ENCODE data around the gene RYR1. TPM values are rescaled to one million over a fixed set of nuclear protein-coding genes. Genes with fewer than 3 reads are reported as not detected.
"Not testable (repeated sequence)": the region's sequence is repeated elsewhere in the genome, so short reads cannot be mapped to it uniquely, and the experiment has no call there.

The RYR1 gene
- total RNA-seq, 2 experiments from 2014 or later: 0.95 to 1.4 TPM

- POLR2A ChIA-PET: no interaction called here
- CTCF ChIA-PET: interaction anchor here (0.6 to 3.0 kb wide), 4 partner anchors 91 to 141 kb away, joined by 3 to 21 read pairs (median 4); partner anchors contain the start of gene FAM98C
Observed at GRCh38 chr19:38543286-38543806, 109.9 kb downstream of the RYR1 start.

GRCh38 chr19:38543807-38544568, 110.5 kb downstream of the RYR1 start:
- POLR2A ChIA-PET: no interaction called here
- CTCF ChIA-PET: interaction anchor here (0.6 to 3.0 kb wide), 7 partner anchors 13 to 265 kb away, joined by 3 to 21 read pairs (median 4); partner anchors contain the start of gene FAM98C

DNA sequence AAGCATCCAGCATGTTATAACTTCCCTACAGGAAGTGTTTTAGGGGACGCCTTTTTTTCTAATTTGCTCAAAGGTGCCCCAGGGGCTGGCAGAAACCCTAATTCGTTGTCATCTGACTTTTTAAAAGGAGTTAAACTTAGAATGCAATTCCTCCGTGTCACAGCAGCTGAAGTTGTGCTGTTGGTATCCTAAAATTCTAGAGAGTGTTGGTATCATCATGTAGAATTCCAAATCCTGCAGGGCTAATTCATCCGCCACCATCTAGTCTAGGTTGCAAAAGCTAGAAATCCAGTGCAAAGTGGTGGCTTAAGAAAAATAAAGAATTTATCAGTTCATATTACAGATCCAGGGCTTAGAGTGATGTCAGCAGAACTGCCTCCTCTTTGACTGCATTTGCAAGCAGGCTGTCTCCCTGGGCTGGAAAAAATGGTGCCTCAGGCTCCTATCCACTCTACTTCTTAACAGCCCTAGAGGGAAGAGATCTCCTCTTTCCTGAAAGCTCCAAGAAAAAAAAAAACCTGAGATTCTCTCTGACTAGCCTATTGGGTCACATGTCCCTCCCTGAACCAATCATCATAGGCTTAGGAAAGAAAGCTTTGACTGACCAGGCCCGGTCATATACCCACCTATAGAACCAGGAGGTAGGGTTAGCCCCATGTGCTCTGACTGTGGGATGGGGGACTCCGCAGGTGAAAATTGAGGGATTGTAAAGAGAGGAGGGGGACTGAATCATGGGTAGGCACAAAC, 111.3 kb downstream of the RYR1 start:
- ChIA-PET CTCF (interaction anchor here (0.6 to 3.0 kb wide), 8 partner anchors 13 to 385 kb away, joined by 3 to 21 read pairs (median 4); partner anchors contain the start of gene FAM98C), POLR2A (no interaction called here)

- POLR2A ChIA-PET: no interaction called here
- CTCF ChIA-PET: interaction anchor here (1.2 to 3.0 kb wide), 4 partner anchors 46 to 384 kb away, joined by 3 to 21 read pairs (median 5); partner anchors contain the start of gene FAM98C
Observed at GRCh38 chr19:38545596-38545995, 112.1 kb downstream of the RYR1 start.

GRCh38 chr19:38547421-38547820, 113.9 kb downstream of the RYR1 start:
- POLR2A ChIA-PET: interaction anchor here (0.7 to 0.8 kb wide), 2 partner anchors 9 to 87 kb away, joined by 3 to 4 read pairs; no protein-coding TSS in a partner anchor
- CTCF ChIA-PET: interaction anchor here (0.7 kb wide), 3 partner anchors 31 to 675 kb away, joined by 3 read pairs; no protein-coding TSS in a partner anchor

DNA sequence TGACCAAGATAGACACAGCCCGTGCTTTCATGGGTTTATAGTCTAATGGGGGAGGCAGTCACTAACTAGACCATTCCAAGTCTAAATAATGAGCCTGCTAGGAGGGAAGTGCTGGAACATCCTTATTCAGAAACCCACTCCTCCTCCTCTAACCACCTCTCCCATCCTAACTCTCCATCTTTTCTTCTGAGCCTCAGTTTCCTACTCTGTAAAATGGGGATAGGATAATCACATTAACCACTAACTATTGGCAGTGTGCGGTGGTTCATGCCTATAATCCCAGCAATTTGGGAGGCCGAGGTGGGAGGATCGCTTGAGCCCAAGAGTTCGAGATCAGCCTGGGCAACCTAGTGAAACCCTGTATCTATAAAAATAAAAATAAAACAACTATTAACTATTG, 115.6 kb downstream of the RYR1 start:
- POLR2A ChIA-PET: no interaction called here
- CTCF ChIA-PET: no interaction called here

- ChIA-PET POLR2A (no interaction called here), CTCF (no interaction called here)
Observed at GRCh38 chr19:38549942-38550341, 116.5 kb downstream of the RYR1 start.

DNA sequence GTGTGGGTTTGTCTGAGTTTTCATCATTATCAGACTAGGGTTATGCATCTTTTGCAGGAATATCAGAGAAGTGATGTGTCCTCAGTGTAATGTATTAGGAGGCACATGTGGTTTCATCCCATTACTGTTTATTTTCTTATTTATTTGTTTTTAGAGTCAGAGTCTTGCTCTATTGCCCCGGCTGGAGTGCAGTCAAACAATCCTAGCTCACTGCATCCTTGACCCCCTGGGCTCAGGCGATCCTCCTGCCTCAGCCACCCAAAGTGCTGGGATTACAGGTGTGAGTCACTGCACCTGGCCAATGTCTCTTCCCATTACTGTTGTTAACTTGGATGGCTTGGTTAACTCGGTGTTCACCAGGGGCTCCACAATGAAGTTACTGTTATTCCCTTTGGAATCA, 116.9 kb downstream of the RYR1 start:
- ChIA-PET POLR2A (no interaction called here), CTCF (interaction anchor here (3.1 kb wide), 1 partner anchor 84 kb away, joined by 10 read pairs; no protein-coding TSS in a partner anchor)

GRCh38 chr19:38551450-38551813, 117.9 kb downstream of the RYR1 start:
- ChIA-PET POLR2A (no interaction called here), CTCF (interaction anchor here (0.6 to 3.1 kb wide), 5 partner anchors 10 to 312 kb away, joined by 3 to 10 read pairs (median 3); no protein-coding TSS in a partner anchor)

GRCh38 chr19:38553239-38553638, 119.7 kb downstream of the RYR1 start:
- ChIA-PET CTCF (interaction anchor here (1.2 to 3.1 kb wide), 3 partner anchors 64 to 83 kb away, joined by 3 to 10 read pairs (median 3); partner anchors contain the start of gene MAP4K1), POLR2A (interaction anchor here (0.9 kb wide), 1 partner anchor 299 kb away, joined by 3 read pairs; no protein-coding TSS in a partner anchor)

DNA sequence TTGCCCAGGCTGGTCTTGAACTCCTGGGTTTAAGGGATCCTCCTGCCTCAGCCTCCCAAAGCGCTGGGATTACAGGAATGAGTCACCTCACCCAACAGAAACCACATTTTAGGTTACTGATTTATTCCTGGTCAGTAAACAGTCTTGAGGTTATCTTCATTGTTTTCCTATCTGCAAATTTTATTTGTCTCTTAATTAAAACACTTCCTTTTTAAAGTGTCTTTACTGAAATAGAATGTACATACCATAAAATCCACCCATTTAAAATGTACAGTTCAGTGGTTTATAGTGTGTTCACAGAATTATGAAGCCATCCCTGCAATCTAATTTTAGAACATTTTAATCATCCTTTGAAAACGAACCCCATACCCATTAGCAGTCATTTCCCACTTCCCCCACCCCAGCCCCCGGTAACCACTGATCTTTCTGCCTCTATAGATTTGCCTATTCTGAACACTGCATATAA, 121.2 kb downstream of the RYR1 start:
- ChIA-PET CTCF (no interaction called here), POLR2A (interaction anchor here (0.6 kb wide), 1 partner anchor 79 kb away, joined by 3 read pairs; no protein-coding TSS in a partner anchor)

DNA sequence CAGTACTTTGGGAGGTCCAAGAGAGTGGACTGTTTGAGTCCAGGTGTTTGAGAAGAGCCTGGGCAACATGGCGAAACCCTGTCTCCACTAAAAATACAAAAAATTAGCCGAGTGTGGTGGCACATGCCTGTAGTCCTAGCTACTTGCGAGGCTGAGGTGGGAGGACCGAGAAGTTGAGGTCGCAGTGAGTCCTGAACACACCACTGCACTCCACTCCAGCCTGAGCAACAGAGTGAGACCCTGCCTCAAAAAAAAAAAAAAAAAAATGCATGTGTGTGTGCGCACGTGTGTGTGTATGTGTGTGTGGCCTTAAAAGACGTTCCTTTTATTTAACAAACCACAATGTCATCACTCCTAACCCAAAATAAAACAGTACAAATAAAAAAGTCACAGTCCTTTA, 121.7 kb downstream of the RYR1 start:
- POLR2A ChIA-PET: no interaction called here
- CTCF ChIA-PET: interaction anchor here (1.9 kb wide), 1 partner anchor 80 kb away, joined by 9 read pairs; no protein-coding TSS in a partner anchor

DNA sequence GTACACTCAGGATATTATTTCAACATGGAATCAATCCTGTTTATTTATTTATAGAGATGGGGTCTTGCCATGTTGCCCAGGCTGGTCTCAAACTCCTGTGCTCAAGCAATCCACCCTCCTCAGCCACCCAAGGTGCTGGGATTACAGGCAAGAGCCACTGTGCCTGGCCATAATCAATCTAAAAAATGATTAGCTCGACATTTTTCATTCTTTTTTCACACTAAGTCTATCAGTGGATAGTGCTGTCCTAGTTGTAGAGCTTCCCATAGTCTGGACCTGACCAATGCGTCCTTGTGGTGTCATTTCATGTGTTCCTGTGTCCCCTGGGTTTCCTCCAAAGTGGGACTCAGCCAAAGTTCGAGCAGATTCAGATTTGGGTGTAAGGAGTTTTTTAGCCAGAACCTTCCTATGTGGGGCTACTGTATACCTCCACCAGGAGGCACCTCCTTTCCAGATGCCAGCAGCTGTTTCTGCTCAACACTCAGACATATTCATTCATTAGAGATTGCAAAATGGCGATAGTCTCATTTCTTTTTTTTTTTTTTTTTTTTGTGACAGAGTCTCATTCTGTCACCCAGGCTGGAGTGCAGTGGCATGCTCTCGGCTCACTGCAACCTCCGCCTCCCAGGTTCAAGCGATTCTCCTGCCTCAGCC, 123.2 kb downstream of the RYR1 start:
- ChIA-PET POLR2A (interaction anchor here (0.5 to 0.6 kb wide), 3 partner anchors 10 to 662 kb away, joined by 3 to 4 read pairs (median 3); no protein-coding TSS in a partner anchor), CTCF (interaction anchor here (0.8 to 1.9 kb wide), 3 partner anchors 12 to 79 kb away, joined by 3 to 9 read pairs (median 6); no protein-coding TSS in a partner anchor)

DNA sequence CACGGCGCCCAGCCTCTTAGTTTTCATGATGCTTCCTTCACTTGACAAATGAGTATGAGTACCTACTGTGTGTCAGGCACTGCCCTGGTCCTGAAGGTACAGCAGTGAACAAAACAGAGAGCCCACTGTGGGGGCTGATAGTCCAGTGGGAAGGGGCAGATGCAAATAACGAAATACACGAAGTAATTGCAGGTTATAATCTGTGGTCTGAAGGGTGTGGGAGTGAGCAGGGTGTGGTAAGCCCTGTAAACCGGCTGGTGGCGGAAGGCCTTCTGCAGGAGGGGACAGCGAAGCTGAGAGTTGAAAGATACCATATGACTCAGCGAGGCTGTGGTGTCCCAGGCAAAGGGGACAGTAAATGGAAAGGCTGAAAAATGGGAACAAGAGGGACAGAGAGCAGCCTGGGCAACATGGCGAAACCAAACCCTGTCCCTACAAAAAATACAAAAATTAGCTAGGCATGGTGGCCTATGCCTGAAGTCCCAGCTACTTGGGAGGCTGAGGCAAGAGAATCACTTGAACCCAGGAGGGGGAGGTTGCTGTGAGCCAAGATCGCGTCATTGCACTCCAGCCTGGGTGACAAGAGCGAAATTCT, 123.8 kb downstream of the RYR1 start:
- CTCF ChIA-PET: interaction anchor here (1.6 to 1.9 kb wide), 2 partner anchors 13 to 78 kb away, joined by 6 to 9 read pairs; no protein-coding TSS in a partner anchor
- POLR2A ChIA-PET: no interaction called here

DNA sequence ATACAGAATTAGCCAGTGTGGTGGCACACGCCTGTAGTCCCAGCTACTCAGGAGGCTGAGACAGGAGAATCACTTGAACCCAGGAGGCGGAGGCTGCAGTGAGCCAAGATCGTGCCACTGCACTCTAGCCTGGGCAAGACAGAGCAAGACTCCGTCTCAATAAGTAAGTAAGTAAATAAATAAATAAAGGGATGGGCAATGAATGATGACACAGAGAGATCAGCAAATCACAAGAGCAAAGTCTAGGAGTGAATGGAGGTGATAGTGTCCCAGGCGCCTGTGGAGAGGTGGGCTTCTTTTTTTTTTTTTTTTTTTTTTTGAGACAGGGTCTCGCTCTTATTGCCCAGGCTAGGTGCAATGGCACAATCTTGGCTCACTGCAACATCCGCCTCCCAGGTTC, 125.4 kb downstream of the RYR1 start:
- POLR2A ChIA-PET: not testable (repeated sequence)
- CTCF ChIA-PET: interaction anchor here (1.0 kb wide), 1 partner anchor 76 kb away, joined by 6 read pairs; no protein-coding TSS in a partner anchor

- CTCF ChIA-PET: interaction anchor here (0.5 to 1.3 kb wide), 5 partner anchors 25 to 140 kb away, joined by 3 to 6 read pairs (median 4); no protein-coding TSS in a partner anchor
- POLR2A ChIA-PET: interaction anchor here (0.7 kb wide), 1 partner anchor 75 kb away, joined by 6 read pairs; no protein-coding TSS in a partner anchor
Observed at GRCh38 chr19:38559428-38560401, 126.2 kb downstream of the RYR1 start.

DNA sequence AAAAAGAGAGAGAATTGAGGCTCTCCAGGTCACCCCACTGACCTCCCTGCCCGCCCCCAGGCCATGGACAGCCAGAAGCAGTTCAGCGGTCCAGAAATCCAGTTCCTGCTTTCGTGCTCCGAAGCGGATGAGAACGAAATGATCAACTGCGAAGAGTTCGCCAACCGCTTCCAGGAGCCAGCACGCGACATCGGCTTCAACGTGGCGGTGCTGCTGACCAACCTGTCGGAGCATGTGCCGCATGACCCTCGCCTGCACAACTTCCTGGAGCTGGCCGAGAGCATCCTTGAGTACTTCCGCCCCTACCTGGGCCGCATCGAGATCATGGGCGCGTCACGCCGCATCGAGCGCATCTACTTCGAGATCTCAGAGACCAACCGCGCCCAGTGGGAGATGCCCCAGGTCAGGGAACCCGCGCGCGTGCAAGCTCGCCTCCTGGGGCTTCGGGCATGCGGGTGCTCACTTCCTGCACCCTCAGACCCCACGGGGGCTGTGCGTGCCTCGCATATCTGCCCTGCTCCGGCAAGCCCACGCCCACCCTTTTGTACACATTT, 127.6 kb downstream of the RYR1 start:
- CTCF ChIA-PET: interaction anchor here (0.9 to 1.8 kb wide), 4 partner anchors 10 to 75 kb away, joined by 3 to 5 read pairs (median 4); no protein-coding TSS in a partner anchor

More for the DNA sequence above, 127.6 kb downstream of the RYR1 start:
- POLR2A ChIA-PET: interaction anchor here (0.7 kb wide), 1 partner anchor 81 kb away, joined by 6 read pairs; no protein-coding TSS in a partner anchor

Measured in activated CD8-positive, alpha-beta memory T cell treated with anti-CD3 and anti-CD28 coated beads for 36 hours (primary cell).